A549 (cell line): ENCODE data around the gene BCR. TPM values are rescaled to one million over a fixed set of nuclear protein-coding genes. Genes with fewer than 3 reads are reported as not detected.

Experiments
- ATAC-seq, 2 experiments: fragments of 200-7000 bp in 1 of 2; fragments of >200 bp in 1 of 2; cut with Nextera tagmentation in 1 of 2; cut with Tn5 transposase in 1 of 2; 3 replicates each; pipeline versions ENCODE4 v1.8.0 to v1.9.1; 2018 to 2020; ENCODE audit warnings: mild to moderate bottlenecking in 1 of 2, moderate library complexity in 1 of 2
- CTCF ChIA-PET: fragments of 300-600 bp; sonication (Branson Sonifier 250); formaldehyde crosslinking; extraction: SDS; loops from one replicate; lab custom pipeline; 2021; ENCODE audit warnings: antibody characterized with exemption, inconsistent platforms; lab: Yijun Ruan, JAX
- POLR2A ChIA-PET: fragments of 350-600 bp; formaldehyde crosslinking; extraction: SDS; loops from one replicate; lab custom pipeline; 2021; ENCODE audit warnings: antibody characterized with exemption, inconsistent platforms; lab: Yijun Ruan, JAX
- DNase-seq, 2 experiments: peaks; one replicate each; pipeline versions ENCODE4 v3.0.0 to v3.0.0-alpha.2; 2011 to 2016; ENCODE audit warnings: low read depth in 1 of 2, low spot score in 1 of 2
- FAIRE-seq: peaks from 2 replicates; lab custom pipeline; 2011; peaks lifted over from hg19 to GRCh38; lab: Jason Lieb, UNC
- H3K27ac ChIP-seq, 2 experiments: fragments of >200 bp; sonication (Bioruptor Twin); formaldehyde crosslinking; 3 replicates each; pipeline ENCODE4 v1.5.1; 2016 to 2017
- H3K4me1 ChIP-seq: fragments of >200 bp; sonication (Bioruptor Twin); formaldehyde crosslinking; 3 replicates; pipeline ENCODE4 v1.6.1; 2016
- H3K4me2 ChIP-seq: fragments of >200 bp; sonication (Bioruptor Twin); formaldehyde crosslinking; 3 replicates; pipeline ENCODE4 v1.6.1; 2016
- H3K4me3 ChIP-seq: fragments of >200 bp; sonication (Bioruptor Twin); formaldehyde crosslinking; 3 replicates; pipeline ENCODE4 v1.5.1; 2016
- H3K9me3 ChIP-seq: fragments of >200 bp; sonication (Bioruptor Twin); formaldehyde crosslinking; 3 replicates; pipeline ENCODE4 v1.6.1; 2016
- CBX8 ChIP-seq: fragments of 200-600 bp; sonication (generic); IDR thresholded peaks from 2 replicates; pipeline ENCODE4 v1.6.1; 2016
- CHD2 ChIP-seq: fragments of 150-350 bp; IDR thresholded peaks from 2 replicates; pipeline ENCODE4 v1.6.1; 2014; ENCODE audit warnings: low read length; ENCODE audit not compliant: partially characterized antibody
- CHD4 ChIP-seq: fragments of 200-600 bp; sonication (generic); IDR thresholded peaks from 2 replicates; pipeline ENCODE4 v1.6.1; 2016; ENCODE audit warnings: antibody characterized with exemption, mild to moderate bottlenecking, borderline replicate concordance
- E2F6 ChIP-seq: IDR thresholded peaks from 2 replicates; pipeline ENCODE4 v1.6.1; 2012; ENCODE audit warnings: low read depth, borderline replicate concordance
- EHF ChIP-seq: fragments of 250-450 bp; sonication (Bioruptor Pico); IDR thresholded peaks from 2 replicates; pipeline ENCODE4 v1.5.0; 2020; ENCODE audit warnings: mild to moderate bottlenecking
- EHMT2 ChIP-seq: fragments of 200-600 bp; sonication (generic); IDR thresholded peaks from 2 replicates; pipeline ENCODE4 v1.6.1; 2016; ENCODE audit warnings: antibody characterized with exemption, low read depth, mild to moderate bottlenecking, moderate library complexity
- EP300 ChIP-seq, 2 experiments: fragments of >200 bp; sonication (Bioruptor Twin); formaldehyde crosslinking; IDR thresholded peaks; 2 replicates in 1 of 2; 3 replicates in 1 of 2; pipeline ENCODE4 v1.6.1; 2016 to 2017
- ESRRA ChIP-seq: fragments of 150-350 bp; IDR thresholded peaks from 2 replicates; pipeline ENCODE4 v1.6.1; 2014; ENCODE audit warnings: mild to moderate bottlenecking, low read length, borderline replicate concordance
- FOSL2 ChIP-seq, 2 experiments: fragments of 450-650 bp in 1 of 2; fragments of >200 bp in 1 of 2; sonication (Bioruptor Twin) in 1 of 2; formaldehyde crosslinking; IDR thresholded peaks; 2 replicates each; pipeline versions ENCODE4 v1.5.0 to v1.6.1; 2016 to 2020; ENCODE audit warnings: mild to moderate bottlenecking in 1 of 2, moderate library complexity in 1 of 2
- HEYL ChIP-seq: fragments of 250-450 bp; sonication (Bioruptor Pico); IDR thresholded peaks from 2 replicates; pipeline ENCODE4 v1.8.0; 2021; ENCODE audit warnings: mild to moderate bottlenecking, moderate library complexity
- HOXA7 ChIP-seq: fragments of 250-450 bp; sonication (Bioruptor Pico); IDR thresholded peaks from 2 replicates; pipeline ENCODE4 v1.5.0; 2020; ENCODE audit warnings: mild to moderate bottlenecking, moderate library complexity
- HOXB13 ChIP-seq: fragments of 250-450 bp; sonication (Bioruptor Pico); IDR thresholded peaks from 2 replicates; pipeline ENCODE4 v1.5.0; 2020; ENCODE audit warnings: low read depth, mild to moderate bottlenecking, moderate library complexity
- JUNB ChIP-seq: fragments of >200 bp; sonication (Bioruptor Twin); formaldehyde crosslinking; IDR thresholded peaks from 2 replicates; pipeline ENCODE4 v1.6.1; 2016
- KDM1A ChIP-seq: fragments of 200-600 bp; sonication (generic); IDR thresholded peaks from 2 replicates; pipeline ENCODE4 v1.6.1; 2016; ENCODE audit warnings: low read depth, mild to moderate bottlenecking
- MYC ChIP-seq: IDR thresholded peaks from 2 replicates; pipeline ENCODE4 v1.6.1; 2012; ENCODE audit warnings: mild to moderate bottlenecking, inconsistent platforms, low read length, improper control_type of control experiment, borderline replicate concordance
- PHF8 ChIP-seq: fragments of 200-600 bp; sonication (generic); IDR thresholded peaks from 2 replicates; pipeline ENCODE4 v1.6.1; 2016; ENCODE audit warnings: low read depth, mild to moderate bottlenecking, antibody characterized with exemption, moderate library complexity, borderline replicate concordance
- RAD21 ChIP-seq, 2 experiments: fragments of >200 bp in 1 of 2; sonication (Bioruptor Twin) in 1 of 2; formaldehyde crosslinking in 1 of 2; IDR thresholded peaks in 1 of 2; conservative IDR thresholded peaks in 1 of 2; 2 replicates in 1 of 2; 3 replicates in 1 of 2; pipeline ENCODE4 v1.6.1; 2012 to 2018; ENCODE audit warnings: inconsistent platforms in 1 of 2
- REST ChIP-seq: fragments of 200-600 bp; sonication (generic); IDR thresholded peaks from 2 replicates; pipeline ENCODE4 v1.6.1; 2016; ENCODE audit warnings: antibody characterized with exemption, mild to moderate bottlenecking, moderate library complexity
- ZC3H11A ChIP-seq: fragments of 450-650 bp; IDR thresholded peaks from 2 replicates; pipeline ENCODE4 v1.6.1; 2014; ENCODE audit warnings: antibody characterized with exemption, mild to moderate bottlenecking
- ZFP36 ChIP-seq: fragments of 450-650 bp; IDR thresholded peaks from 2 replicates; pipeline ENCODE4 v1.6.1; 2014; ENCODE audit warnings: borderline replicate concordance; ENCODE audit not compliant: partially characterized antibody
- WGBS: methylation state at CpG from one replicate; pipeline ENCODE4 v1.1.6; 2017; ENCODE audit errors: missing lambda C conversion rate; 5-methylcytosine and 5-hydroxymethylcytosine counted together
- polyA plus RNA-seq, 4 experiments: library from polyadenylated mRNA; depleted of rRNA in 3 of 4; stranded (reverse); fragments of >200 nt; fragmentation: RNase III in 1 of 4; extraction: RNeasy Plus Mini Kit Qiagen cat#74134 plus additional on column Dnase treatment in 1 of 4; gene quantifications; 2 replicates in 3 of 4; 3 replicates in 1 of 4; pipeline ENCODE4 v1.2.3, GENCODE V29; 2011 to 2017

Gene BCR
- polyA plus RNA-seq, 2 of the 4 experiments (the other 2 are of a cell fraction) = 14.7 to 16.4 TPM

- TF ChIP-seq REST = no peak
- TF ChIP-seq, all 56 proteins: peak for 0
These were observed 93.3 kb downstream of the BCR start (continued) for GRCh38 chr22:23273445-23274145.

- Histone ChIP-seq H3K4me3 (no peak overlapping the region), H3K4me1 (peaks cover 8% of the 10 kb centered on the region), H3K9me3 (no peaks in the 10 kb centered on the region), H3K4me2 (no peak overlapping the region), H3K27ac (no peak overlapping the region)
- FAIRE-seq = no peak
- DNase-seq = no peak
- no peak for ATAC-seq
- WGBS = 93% methylated on average over 9 of the region's 10 CpGs
- CTCF ChIA-PET = interaction anchor here (0.7 to 4.5 kb wide), 4 partner anchors 7 to 779 kb away, joined by 3 to 38 read pairs (median 5); no protein-coding TSS in a partner anchor
- POLR2A ChIA-PET = no interaction called here
- TF ChIP-seq EP300 (IDR thresholded peaks at IDR 0.05) = no peak
- TF ChIP-seq KDM1A = no peak
- no peak for TF ChIP-seq CHD4
- TF ChIP-seq JUNB = no peak
- TF ChIP-seq HOXB13 (CRISPR knock-in tag) = no peak
- no peak for TF ChIP-seq HOXA7 (CRISPR knock-in tag)
- no peak for TF ChIP-seq HEYL
- no peak for TF ChIP-seq EHMT2
- TF ChIP-seq ZFP36 = no peak
- no peak for TF ChIP-seq REST
- no peak for TF ChIP-seq ESRRA
- no peak for TF ChIP-seq RAD21 (conservative IDR thresholded peaks at IDR 0.05 in 1 of 2, IDR thresholded peaks at IDR 0.05 in 1 of 2)
These were observed 93.8 kb downstream of the BCR start for GRCh38 chr22:23274146-23274526.

- FAIRE-seq = no peak
These were observed 94.8 kb downstream of the BCR start for GRCh38 chr22:23274891-23275694.

More at GRCh38 chr22:23274891-23275694, 94.8 kb downstream of the BCR start:
- WGBS = 92% methylated on average over 8 of the region's 15 CpGs
- Histone ChIP-seq H3K4me3 (no peak overlapping the region), H3K27ac (no peak overlapping the region), H3K4me1 (peaks cover 11% of the 10 kb centered on the region), H3K9me3 (no peaks in the 10 kb centered on the region), H3K4me2 (no peak overlapping the region)
- TF ChIP-seq JUNB = no peak
- TF ChIP-seq PHF8 = no peak
- no peak for TF ChIP-seq CBX8
- TF ChIP-seq MYC = no peak
- no peak for TF ChIP-seq RAD21 (conservative IDR thresholded peaks at IDR 0.05 in 1 of 2, IDR thresholded peaks at IDR 0.05 in 1 of 2)
- TF ChIP-seq EHF = no peak
- TF ChIP-seq CHD2 = no peak
- no peak for TF ChIP-seq ZC3H11A
- TF ChIP-seq FOSL2 (IDR thresholded peaks at IDR 0.05) = no peak
- no peak for TF ChIP-seq FOSL2 (CRISPR knock-in tag; IDR thresholded peaks at IDR 0.05)
- TF ChIP-seq E2F6 = no peak
- ATAC-seq (no peak), DNase-seq (no peak)
- ChIA-PET CTCF (interaction anchor here (0.7 to 1.8 kb wide), 3 partner anchors 10 to 780 kb away, joined by 3 to 5 read pairs (median 5); no protein-coding TSS in a partner anchor), POLR2A (interaction anchor here (1.2 kb wide), 1 partner anchor 21 kb away, joined by 4 read pairs; no protein-coding TSS in a partner anchor)
